GM12892 (cell line): ENCODE data around the gene SIGLEC10.

Experiments
- POLR2AphosphoS5 ChIP-seq: IDR thresholded peaks from 2 replicates; pipeline ENCODE4 v1.6.1; 2011; ENCODE audit warnings: low read depth, low read length, control low read depth
- TAF1 ChIP-seq: IDR thresholded peaks from 2 replicates; pipeline ENCODE4 v1.6.1; 2011; ENCODE audit warnings: low read depth, mild to moderate bottlenecking, control low read depth, low read length, borderline replicate concordance

- TF ChIP-seq POLR2AphosphoS5 (no peak), TAF1 (no peak)
Measured at GRCh38 chr19:51417810-51418157, 342 bp upstream of the SIGLEC10 start.
